GM21515 (cell line): ENCODE measurements around the gene SLC8A1.

ENCODE experiments used
- ATAC-seq: cut with Tn5 transposase; IDR thresholded peaks from one replicate; pipeline ENCODE4 v1.9.1; 2021; ENCODE audit not compliant: unreplicated experiment

SLC8A1 gene

GRCh38 chr2:40458271-40458794, 6.4 kb upstream of the SLC8A1 start:
- no peak for ATAC-seq

GRCh38 chr2:40457837-40458236, 5.9 kb upstream of the SLC8A1 start:
- ATAC-seq = no peak

GRCh38 chr2:40457366-40457765, 5.5 kb upstream of the SLC8A1 start:
- ATAC-seq = no peak

- no peak for ATAC-seq
These were observed 5.0 kb upstream of the SLC8A1 start for GRCh38 chr2:40456926-40457325.

DNA sequence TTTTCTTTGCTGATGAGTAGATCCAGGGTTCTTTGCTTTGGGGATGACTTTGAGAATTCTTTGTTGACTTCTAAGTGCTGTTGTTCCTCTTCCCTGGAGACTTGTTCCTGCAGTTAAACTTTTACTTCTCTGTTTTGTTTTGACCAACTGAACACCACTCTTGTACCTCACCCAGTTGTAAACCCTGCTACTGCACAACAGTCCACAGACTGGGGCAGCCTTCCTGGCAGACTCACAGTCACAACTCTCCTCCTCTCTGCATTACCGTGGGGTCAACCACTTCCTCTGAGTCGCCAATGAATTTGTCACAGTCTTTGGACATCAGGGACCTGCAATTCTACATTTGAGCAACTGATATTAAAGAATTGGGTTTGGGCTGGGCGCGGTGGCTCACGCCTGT, 3.8 kb upstream of the SLC8A1 start:
- ATAC-seq = no peak

DNA sequence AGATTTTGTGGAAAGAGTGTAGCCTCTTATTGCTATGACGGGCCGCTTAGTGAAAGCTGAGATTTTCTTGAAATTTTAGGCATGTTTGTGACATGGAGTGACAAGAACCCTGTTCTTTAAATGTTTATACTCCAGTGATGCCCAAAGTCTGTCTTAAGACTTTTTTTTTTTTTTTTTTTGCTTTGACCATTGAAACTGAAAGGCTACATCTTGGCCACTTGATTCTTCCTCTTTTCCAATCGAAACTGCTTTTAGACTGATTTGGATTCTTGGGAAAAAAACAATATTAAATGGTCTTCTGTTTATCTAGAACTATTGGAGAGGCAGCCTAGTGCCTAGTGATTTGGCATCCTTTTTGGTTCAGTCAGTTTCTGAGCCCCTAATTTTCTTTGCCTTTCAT, 2.4 kb upstream of the SLC8A1 start:
- no peak for ATAC-seq

DNA sequence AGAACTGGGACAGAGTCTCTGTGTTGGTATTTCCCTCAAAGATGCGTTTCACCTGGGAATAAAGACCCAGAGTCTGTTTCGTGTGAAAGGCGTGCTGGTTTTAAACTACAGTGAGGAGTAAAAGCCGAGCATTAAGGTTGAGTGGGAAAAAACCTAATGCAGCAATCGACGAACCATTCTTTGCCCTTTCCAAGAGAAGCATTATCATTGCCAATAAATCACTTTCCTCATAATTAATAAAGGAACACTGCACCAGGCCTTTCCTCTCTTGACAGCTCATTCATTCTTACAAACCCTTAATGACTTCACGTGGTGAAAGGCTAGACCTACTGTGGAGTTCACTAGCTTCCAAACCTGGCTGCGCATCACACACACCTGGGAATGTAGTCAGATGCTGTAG, 896 bp upstream of the SLC8A1 start:
- ATAC-seq = no peak

DNA sequence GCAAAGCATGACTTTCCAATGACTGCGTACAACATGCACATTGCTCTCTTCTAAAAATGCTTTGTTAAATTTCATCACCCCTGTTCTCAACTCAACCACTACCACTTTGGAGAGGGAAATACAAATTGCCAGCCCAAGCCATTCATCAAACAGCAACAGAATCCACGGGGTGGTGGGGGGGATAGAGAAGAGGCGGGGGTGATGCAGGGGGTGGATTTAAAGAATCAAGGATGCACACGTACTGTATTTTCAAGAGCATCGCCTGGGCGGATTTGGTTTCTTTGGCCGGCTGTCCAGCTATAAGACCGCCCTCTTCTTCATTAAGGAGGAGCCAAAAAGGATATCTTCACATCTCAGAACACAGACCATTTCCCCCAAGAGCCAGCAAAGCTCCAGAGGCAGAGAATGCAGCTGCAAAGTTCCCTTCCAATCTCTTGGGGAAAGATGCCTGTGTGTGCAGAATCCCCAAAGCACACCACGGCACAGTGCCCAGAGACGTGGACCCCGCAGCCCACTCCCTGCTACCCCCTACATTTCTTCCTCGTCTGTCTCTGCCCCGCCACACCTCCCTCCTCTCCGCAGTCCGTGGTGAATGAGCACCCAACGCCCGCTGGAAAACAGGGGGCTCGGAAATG, 977 bp downstream of the SLC8A1 start:
- ATAC-seq = no peak

GRCh38 chr2:40450066-40450795, 1.7 kb downstream of the SLC8A1 start:
- no peak for ATAC-seq

DNA sequence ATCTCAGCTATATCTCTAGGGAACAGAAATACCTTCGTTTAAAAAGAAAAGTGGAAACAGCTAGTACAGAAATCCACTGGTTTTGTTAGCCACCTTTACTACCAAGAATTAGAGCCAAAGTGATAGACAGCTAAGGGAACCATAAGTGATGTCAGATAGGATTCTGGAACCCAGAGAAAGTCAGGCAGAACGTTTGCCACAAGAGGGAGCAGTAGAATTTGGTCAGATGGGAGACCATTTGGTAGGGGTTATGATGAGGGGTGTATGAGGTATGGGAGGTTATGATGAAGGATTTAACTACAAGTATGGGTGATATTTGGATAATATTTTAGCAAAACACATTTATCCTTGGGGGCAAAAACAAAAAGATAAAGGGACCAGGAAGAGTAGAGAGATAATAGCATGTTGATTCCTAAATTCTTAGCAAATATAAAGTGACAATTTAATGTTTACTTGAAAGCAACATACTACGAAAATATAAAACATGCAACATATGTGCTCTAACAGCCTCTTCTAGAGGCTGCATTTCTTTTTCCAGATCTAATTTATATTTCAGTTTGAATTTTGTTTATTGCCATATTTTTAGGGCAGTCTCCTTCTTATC, 3.3 kb downstream of the SLC8A1 start:
- ATAC-seq = no peak

GRCh38 chr2:40445467-40445866, 6.4 kb downstream of the SLC8A1 start:
- no peak for ATAC-seq

- no peak for ATAC-seq
These were observed 11.1 kb downstream of the SLC8A1 start for GRCh38 chr2:40440835-40441234.

DNA sequence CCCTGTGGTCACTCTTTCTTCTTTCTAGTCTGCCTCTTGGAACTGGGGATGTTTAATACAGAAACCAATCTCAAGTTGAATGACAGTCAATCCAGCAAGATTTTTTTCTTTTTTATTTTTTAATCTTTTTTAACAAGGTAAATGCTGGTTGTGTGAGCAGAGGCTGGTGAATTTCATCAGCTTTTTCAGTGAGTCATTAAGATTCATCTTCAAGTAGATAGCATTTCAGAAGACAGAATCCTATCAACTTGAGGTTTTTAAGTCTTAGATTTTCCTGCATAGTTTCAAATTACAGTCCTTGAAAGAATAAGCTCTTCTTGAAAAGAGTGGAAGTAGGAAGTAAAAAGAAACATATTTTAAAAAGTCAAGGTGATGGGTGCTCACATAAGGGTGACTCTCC, 12.4 kb downstream of the SLC8A1 start:
- ATAC-seq = no peak

DNA sequence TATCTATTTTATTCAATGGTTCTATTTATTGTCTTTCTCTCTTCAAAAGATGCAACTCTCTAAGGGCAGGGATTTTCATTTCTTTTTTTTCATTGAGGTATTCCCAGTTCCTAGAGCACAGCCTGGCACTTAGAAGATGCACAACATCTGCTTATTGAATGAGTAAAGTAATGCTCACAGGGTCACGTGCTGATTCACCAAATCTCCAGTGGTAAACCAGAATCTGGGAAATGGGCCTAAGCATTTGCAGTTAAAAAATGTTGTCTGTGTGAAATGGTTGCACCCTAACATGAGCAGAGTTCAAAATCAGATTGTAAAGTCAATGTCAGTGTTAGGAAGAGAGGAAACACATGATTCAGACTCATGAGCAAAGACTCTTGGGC, 15.8 kb downstream of the SLC8A1 start:
- no peak for ATAC-seq

DNA sequence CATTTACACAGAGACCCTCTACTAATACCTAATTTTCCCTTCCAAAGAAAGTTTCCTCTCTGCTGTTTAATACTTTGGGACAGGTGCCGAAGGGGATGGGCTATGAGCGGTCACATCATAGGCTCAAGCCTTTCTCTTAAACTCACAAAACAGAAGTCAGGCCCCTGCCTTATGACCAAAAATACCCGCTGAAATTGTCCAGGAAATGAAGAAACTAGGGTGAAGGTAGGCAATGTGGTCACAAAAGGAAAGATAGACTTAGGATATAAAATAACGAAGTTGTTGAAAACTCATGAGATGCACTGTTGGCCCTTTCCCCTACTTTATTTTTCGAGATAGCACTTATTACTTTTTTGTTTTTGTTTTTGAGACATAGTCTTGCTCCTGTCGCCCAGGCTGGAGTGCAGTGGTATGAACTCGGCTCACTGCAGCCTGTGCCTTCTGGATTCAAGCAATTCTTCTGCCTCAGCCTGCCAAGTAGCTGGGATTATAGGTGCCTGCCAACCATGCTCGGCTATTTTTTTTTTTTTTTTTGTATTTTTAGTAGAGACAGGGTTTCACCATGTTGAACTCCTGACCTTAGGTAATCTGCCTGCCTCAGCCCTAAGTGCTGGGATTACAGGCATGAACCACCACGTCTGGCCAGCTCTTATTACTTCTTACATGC, 16.3 kb downstream of the SLC8A1 start:
- no peak for ATAC-seq

GRCh38 chr2:40434731-40435271, 17.1 kb downstream of the SLC8A1 start:
- no peak for ATAC-seq

- ATAC-seq = no peak
These were observed 18.2 kb downstream of the SLC8A1 start for GRCh38 chr2:40433736-40434135.

- ATAC-seq = no peak
These were observed 18.9 kb downstream of the SLC8A1 start for GRCh38 chr2:40432921-40433483.

DNA sequence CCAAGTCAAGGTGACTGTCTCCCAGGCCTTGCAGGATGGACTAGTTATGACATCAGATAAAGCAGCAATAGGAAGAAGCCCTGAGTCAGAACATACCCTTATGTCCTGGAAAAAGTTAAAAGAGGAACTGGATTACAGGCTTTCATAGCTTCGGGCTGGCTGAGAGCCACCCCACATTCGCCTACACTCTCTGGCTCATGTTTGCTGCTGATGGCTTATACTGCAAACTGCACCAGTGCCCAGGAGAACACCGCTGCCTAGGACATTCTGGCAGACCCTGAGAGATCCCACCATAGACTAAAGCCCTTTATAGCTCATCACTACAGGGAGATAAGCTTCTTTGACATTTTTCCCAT, 20.3 kb downstream of the SLC8A1 start:
- ATAC-seq = no peak

GRCh38 chr2:40430776-40431599, 20.9 kb downstream of the SLC8A1 start:
- ATAC-seq = no peak
